SK-N-SH (cell line): ENCODE results near the gene EDN2. TPM values are rescaled to one million over a fixed set of nuclear protein-coding genes. Genes with fewer than 3 reads are reported as not detected.

Experiments
- CTCF ChIA-PET: fragments of 300-600, 350-600 bp; formaldehyde crosslinking; extraction: SDS; loops from one replicate; lab custom pipeline; 2021; lab: Yijun Ruan, JAX
- POLR2A ChIA-PET: fragments of 350-600 bp; sonication (Branson Sonifier 250); formaldehyde crosslinking; extraction: SDS; loops from one replicate; lab custom pipeline; 2020; ENCODE audit warnings: antibody characterized with exemption, inconsistent platforms; lab: Yijun Ruan, JAX
- DNase-seq: peaks from one replicate; pipeline ENCODE4 v3.0.0; 2012
- H2AFZ ChIP-seq: fragments of 200-600 bp; sonication (generic); 2 replicates; pipeline ENCODE4 v1.8.1; 2016; ENCODE audit warnings: antibody characterized with exemption, mild to moderate bottlenecking, low read depth
- H3F3A ChIP-seq: fragments of 200-600 bp; sonication (generic); replicated peaks from 2 replicates; pipeline ENCODE3; 2016; ENCODE audit warnings: antibody characterized with exemption, mild to moderate bottlenecking; ENCODE audit not compliant: insufficient read depth
- H3K27ac ChIP-seq, 2 experiments: fragments of 200-500 bp in 1 of 2; fragments of 200-600 bp in 1 of 2; sonication (Bioruptor generic) in 1 of 2; sonication (generic), shearing (Covaris generic) in 1 of 2; 2 replicates each; pipeline versions ENCODE4 v1.5.1 to v1.6.1; 2014 to 2016; ENCODE audit warnings: low read depth in 2 of 2, inconsistent platforms in 1 of 2, low read length in 1 of 2, mild to moderate bottlenecking in 1 of 2, mixed read lengths in 1 of 2
- H3K27me3 ChIP-seq: fragments of 200-600 bp; sonication (generic), shearing (Covaris generic); 2 replicates; pipeline ENCODE4 v1.6.1; 2016; ENCODE audit warnings: mixed run types; ENCODE audit not compliant: insufficient read depth
- H3K36me3 ChIP-seq, 2 experiments: fragments of 200-500 bp in 1 of 2; fragments of 200-600 bp in 1 of 2; sonication (Bioruptor generic) in 1 of 2; sonication (generic) in 1 of 2; replicated peaks in 1 of 2; 2 replicates each; pipeline versions ENCODE3 to v1.5.1; 2014 to 2016; ENCODE audit warnings: low read length in 1 of 2, mild to moderate bottlenecking in 1 of 2; ENCODE audit not compliant: insufficient read depth in 2 of 2, control insufficient read depth in 1 of 2
- H3K4me1 ChIP-seq, 2 experiments: fragments of 200-500 bp in 1 of 2; fragments of 200-600 bp in 1 of 2; sonication (Bioruptor generic) in 1 of 2; sonication (generic), shearing (Covaris generic) in 1 of 2; 2 replicates each; pipeline versions ENCODE4 v1.5.1 to v1.6.1; 2014 to 2016; ENCODE audit warnings: low read depth in 1 of 2, low read length in 1 of 2, mixed run types in 1 of 2; ENCODE audit not compliant: insufficient read depth in 2 of 2, control insufficient read depth in 1 of 2
- H3K4me2 ChIP-seq: fragments of 200-600 bp; sonication (generic), shearing (Covaris generic); 2 replicates; pipeline ENCODE4 v1.6.1; 2017; ENCODE audit warnings: mixed run types
- H3K4me3 ChIP-seq, 2 experiments: fragments of 200-500 bp in 1 of 2; fragments of 200-600 bp in 1 of 2; sonication (Bioruptor generic) in 1 of 2; sonication (generic), shearing (Covaris generic) in 1 of 2; 2 replicates each; pipeline versions ENCODE4 v1.5.1 to v1.8.1; 2014 to 2016; ENCODE audit warnings: low read depth in 2 of 2, inconsistent platforms in 1 of 2, low read length in 1 of 2, mild to moderate bottlenecking in 1 of 2, mixed read lengths in 1 of 2, moderate library complexity in 1 of 2
- H3K79me2 ChIP-seq: fragments of 200-600 bp; sonication (generic); 2 replicates; pipeline ENCODE4 v1.8.1; 2017; ENCODE audit warnings: mild to moderate bottlenecking; ENCODE audit not compliant: insufficient read depth
- H3K9ac ChIP-seq: fragments of 200-600 bp; sonication (generic); 2 replicates; pipeline ENCODE4 v1.6.1; 2017; ENCODE audit warnings: mixed run types
- H3K9me2 ChIP-seq: fragments of 200-600 bp; sonication (generic); 2 replicates; pipeline ENCODE4 v1.6.1; 2017; ENCODE audit warnings: mixed run types
- H3K9me3 ChIP-seq: fragments of 200-600 bp; sonication (generic); 2 replicates; pipeline ENCODE4 v1.6.1; 2017; ENCODE audit warnings: mixed run types, mild to moderate bottlenecking, moderate library complexity
- H4K20me1 ChIP-seq: fragments of 200-600 bp; sonication (generic); 2 replicates; pipeline ENCODE4 v1.6.1; 2017; ENCODE audit warnings: mild to moderate bottlenecking, mixed run types; ENCODE audit not compliant: insufficient read depth
- CTCF ChIP-seq: fragments of 200-600 bp; sonication (generic); IDR thresholded peaks from 2 replicates; pipeline ENCODE4 v1.6.1; 2017; ENCODE audit warnings: antibody characterized with exemption, mild to moderate bottlenecking, moderate library complexity
- EZH2phosphoT487 ChIP-seq: fragments of 200-600 bp; sonication (generic); IDR thresholded peaks from 2 replicates; pipeline ENCODE4 v1.6.1; 2017; ENCODE audit warnings: low read depth, mixed run types, mild to moderate bottlenecking, antibody characterized with exemption, moderate library complexity, borderline replicate concordance
- FOSL2 ChIP-seq: IDR thresholded peaks from 2 replicates; pipeline ENCODE4 v1.4.0; 2012; ENCODE audit warnings: low read depth, mild to moderate bottlenecking, moderate library complexity, borderline replicate concordance
- FOXM1 ChIP-seq: IDR thresholded peaks from 2 replicates; pipeline ENCODE4 v1.4.0; 2012; ENCODE audit warnings: low read depth, mild to moderate bottlenecking
- GABPA ChIP-seq: IDR thresholded peaks from 2 replicates; pipeline ENCODE4 v1.4.0; 2012; ENCODE audit warnings: low read depth, mild to moderate bottlenecking
- MEF2A ChIP-seq: IDR thresholded peaks from 2 replicates; pipeline ENCODE4 v1.4.0; 2012; ENCODE audit warnings: low read depth, borderline replicate concordance
- NFIC ChIP-seq: IDR thresholded peaks from 2 replicates; pipeline ENCODE4 v1.4.0; 2012; ENCODE audit warnings: borderline replicate concordance
- POLR2AphosphoS5 ChIP-seq: IDR thresholded peaks from 2 replicates; pipeline ENCODE4 v1.6.1; 2012; ENCODE audit warnings: low read depth, low read length
- SIN3A ChIP-seq: IDR thresholded peaks from 2 replicates; pipeline ENCODE4 v1.6.1; 2012; ENCODE audit warnings: low read depth, mild to moderate bottlenecking, low read length, moderate library complexity, borderline replicate concordance
- SMC3 ChIP-seq: IDR thresholded peaks from 2 replicates; pipeline ENCODE4 v1.6.1; 2012; ENCODE audit warnings: low read depth, low read length, improper control_type of control experiment
- TEAD4 ChIP-seq: IDR thresholded peaks from 2 replicates; pipeline ENCODE4 v1.4.0; 2012; ENCODE audit warnings: mild to moderate bottlenecking, borderline replicate concordance; ENCODE audit not compliant: insufficient read depth
- YY1 ChIP-seq: IDR thresholded peaks from 2 replicates; pipeline ENCODE4 v1.4.0; 2012; ENCODE audit warnings: low read depth, mild to moderate bottlenecking
- WGBS: methylation state at CpG from one replicate; pipeline ENCODE4 v1.1.6; 2017; ENCODE audit warnings: low lambda C conversion rate; 5-methylcytosine and 5-hydroxymethylcytosine counted together
- polyA plus RNA-seq, 3 experiments: library from polyadenylated mRNA; depleted of rRNA; stranded (reverse); fragments of >200 nt; gene quantifications; 2 replicates each; pipeline ENCODE4 v1.2.3, GENCODE V29; 2012
- TF ChIP-seq, protein P1 (sequence below): fragments of 150-350 bp; IDR thresholded peaks from 2 replicates; pipeline ENCODE4 v1.6.1; 2016; ENCODE audit warnings: mild to moderate bottlenecking, low read depth, low read length
- TF ChIP-seq, protein P2 (sequence below): IDR thresholded peaks from 2 replicates; pipeline ENCODE4 v1.4.0; 2012; ENCODE audit warnings: low read depth
- TF ChIP-seq, protein P3 (sequence below): IDR thresholded peaks from 2 replicates; pipeline ENCODE4 v1.4.0; 2012; ENCODE audit warnings: low read depth, borderline replicate concordance
- TF ChIP-seq, protein P4 (sequence below): fragments of 150-350 bp; IDR thresholded peaks from 2 replicates; pipeline ENCODE4 v1.6.1; 2017; ENCODE audit warnings: antibody characterized with exemption, low read length, low read depth, borderline replicate concordance

The EDN2 gene
- polyA plus RNA-seq, 1 of the 3 experiments (the other 2 are of a cell fraction): 0.97 TPM

DNA sequence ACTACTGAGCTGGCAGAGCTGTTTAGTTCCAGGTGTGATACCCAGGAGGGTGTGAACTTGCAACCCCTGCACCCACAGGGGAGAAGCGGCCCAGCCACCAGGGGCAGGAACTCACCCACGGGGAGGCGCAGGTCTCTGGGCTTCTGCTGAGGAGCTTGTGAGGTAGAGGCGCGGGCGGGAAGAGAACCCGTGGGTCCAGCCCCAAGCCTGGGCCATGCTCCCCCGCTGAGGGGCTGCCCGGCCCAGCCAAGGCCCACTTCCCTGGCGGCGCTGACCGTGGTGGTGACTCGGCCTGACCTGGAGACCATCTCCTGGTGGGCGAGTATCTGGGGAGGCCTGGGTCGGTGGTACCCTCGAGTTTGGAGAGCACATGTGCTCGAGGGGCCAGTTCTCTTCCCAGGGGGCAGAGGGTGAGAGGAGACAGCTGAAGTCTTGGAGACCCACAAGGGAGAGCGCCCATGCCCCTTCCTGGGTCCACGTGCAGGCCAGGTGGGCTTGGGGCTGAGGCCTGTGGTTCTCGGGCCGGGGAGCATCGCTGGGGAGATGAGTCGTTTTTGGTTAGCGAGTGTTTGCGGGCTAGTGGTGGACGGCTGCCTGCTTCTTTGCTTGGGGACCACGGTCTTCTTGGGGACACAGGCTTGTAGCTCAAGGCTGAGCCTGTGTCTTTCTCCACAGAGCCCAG, 28.4 kb upstream of the EDN2 start:
- H3K27ac ChIP-seq: no peak overlapping the region; a peak in 1 of 4 replicates

More for the DNA sequence above, 28.4 kb upstream of the EDN2 start:
- no peaks in the 10 kb centered on the region for H3K27me3 ChIP-seq
- peaks cover 4 to 53% of the 10 kb centered on the region in 2 experiments; a peak in 3 of 4 replicates for H3K4me1 ChIP-seq
- no peaks in the 10 kb centered on the region for H3K9me2 ChIP-seq
- no peaks in the 10 kb centered on the region for H4K20me1 ChIP-seq
- POLR2A ChIA-PET: no interaction called here
- no peaks in the 10 kb centered on the region for H3F3A ChIP-seq
- CTCF ChIA-PET: interaction anchor here (0.6 to 1.9 kb wide), 9 partner anchors 11 to 443 kb away, joined by 3 to 7 read pairs (median 4); partner anchors contain the start of genes EDN2 and FOXO6
- no peak overlapping the region for H3K4me3 ChIP-seq
- DNase-seq: no peak
- H3K36me3 ChIP-seq: no peaks in the 10 kb centered on the region
- H3K79me2 ChIP-seq: no peaks in the 10 kb centered on the region
- no peak overlapping the region for H3K4me2 ChIP-seq
- no peak for TF ChIP-seq POLR2AphosphoS5
- TF ChIP-seq, protein P1, sequence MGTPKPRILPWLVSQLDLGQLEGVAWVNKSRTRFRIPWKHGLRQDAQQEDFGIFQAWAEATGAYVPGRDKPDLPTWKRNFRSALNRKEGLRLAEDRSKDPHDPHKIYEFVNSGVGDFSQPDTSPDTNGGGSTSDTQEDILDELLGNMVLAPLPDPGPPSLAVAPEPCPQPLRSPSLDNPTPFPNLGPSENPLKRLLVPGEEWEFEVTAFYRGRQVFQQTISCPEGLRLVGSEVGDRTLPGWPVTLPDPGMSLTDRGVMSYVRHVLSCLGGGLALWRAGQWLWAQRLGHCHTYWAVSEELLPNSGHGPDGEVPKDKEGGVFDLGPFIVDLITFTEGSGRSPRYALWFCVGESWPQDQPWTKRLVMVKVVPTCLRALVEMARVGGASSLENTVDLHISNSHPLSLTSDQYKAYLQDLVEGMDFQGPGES: no peak
- TF ChIP-seq SIN3A: no peak
- TF ChIP-seq NFIC: no peak
- TF ChIP-seq FOXM1: no peak
- no peak for TF ChIP-seq TEAD4
- TF ChIP-seq YY1: no peak
- TF ChIP-seq, protein P2, sequence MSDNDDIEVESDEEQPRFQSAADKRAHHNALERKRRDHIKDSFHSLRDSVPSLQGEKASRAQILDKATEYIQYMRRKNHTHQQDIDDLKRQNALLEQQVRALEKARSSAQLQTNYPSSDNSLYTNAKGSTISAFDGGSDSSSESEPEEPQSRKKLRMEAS: no peak
- no peak for TF ChIP-seq FOSL2
- TF ChIP-seq, protein P3, sequence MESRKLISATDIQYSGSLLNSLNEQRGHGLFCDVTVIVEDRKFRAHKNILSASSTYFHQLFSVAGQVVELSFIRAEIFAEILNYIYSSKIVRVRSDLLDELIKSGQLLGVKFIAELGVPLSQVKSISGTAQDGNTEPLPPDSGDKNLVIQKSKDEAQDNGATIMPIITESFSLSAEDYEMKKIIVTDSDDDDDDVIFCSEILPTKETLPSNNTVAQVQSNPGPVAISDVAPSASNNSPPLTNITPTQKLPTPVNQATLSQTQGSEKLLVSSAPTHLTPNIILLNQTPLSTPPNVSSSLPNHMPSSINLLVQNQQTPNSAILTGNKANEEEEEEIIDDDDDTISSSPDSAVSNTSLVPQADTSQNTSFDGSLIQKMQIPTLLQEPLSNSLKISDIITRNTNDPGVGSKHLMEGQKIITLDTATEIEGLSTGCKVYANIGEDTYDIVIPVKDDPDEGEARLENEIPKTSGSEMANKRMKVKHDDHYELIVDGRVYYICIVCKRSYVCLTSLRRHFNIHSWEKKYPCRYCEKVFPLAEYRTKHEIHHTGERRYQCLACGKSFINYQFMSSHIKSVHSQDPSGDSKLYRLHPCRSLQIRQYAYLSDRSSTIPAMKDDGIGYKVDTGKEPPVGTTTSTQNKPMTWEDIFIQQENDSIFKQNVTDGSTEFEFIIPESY: no peak
- TF ChIP-seq EZH2phosphoT487: no peak
- TF ChIP-seq SMC3: no peak
- TF ChIP-seq MEF2A: no peak
- TF ChIP-seq, protein P4, sequence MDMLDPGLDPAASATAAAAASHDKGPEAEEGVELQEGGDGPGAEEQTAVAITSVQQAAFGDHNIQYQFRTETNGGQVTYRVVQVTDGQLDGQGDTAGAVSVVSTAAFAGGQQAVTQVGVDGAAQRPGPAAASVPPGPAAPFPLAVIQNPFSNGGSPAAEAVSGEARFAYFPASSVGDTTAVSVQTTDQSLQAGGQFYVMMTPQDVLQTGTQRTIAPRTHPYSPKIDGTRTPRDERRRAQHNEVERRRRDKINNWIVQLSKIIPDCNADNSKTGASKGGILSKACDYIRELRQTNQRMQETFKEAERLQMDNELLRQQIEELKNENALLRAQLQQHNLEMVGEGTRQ: no peak
- TF ChIP-seq GABPA: no peak
- TF ChIP-seq CTCF: no peak
- WGBS: 89% methylated on average over 9 of the region's 27 CpGs
- no peaks in the 10 kb centered on the region for H3K9me3 ChIP-seq
- no peak overlapping the region for H3K9ac ChIP-seq
- no peak overlapping the region for H2AFZ ChIP-seq
